ENCODE results near the gene MS4A6E.
A peak's percentile ranks its signal among the peaks of the same experiment; 100 is the strongest.

The MS4A6E gene

DNA sequence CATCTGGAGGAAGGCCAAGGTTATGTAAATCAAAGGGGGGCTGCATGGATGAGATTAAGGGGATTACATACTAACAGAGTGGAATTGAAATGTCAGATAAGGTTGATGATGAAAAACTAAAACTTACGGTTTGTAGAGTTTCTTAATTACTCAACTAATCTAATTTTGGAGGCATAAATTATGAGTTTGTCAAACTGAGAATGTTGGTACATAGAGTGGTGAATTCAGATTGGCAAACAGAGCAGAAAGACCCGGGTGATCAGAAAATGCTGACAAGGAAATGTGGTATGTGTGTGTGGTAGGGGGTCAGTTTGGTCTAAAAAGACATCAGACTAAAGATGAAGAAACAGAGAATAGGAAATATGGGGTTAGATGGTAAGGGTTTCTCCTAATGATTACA lies 11.0 kb downstream of the MS4A6E start:
- 90% methylated on average over 1 of the region's 2 CpGs for WGBS
- no peak overlapping the region for H3K27ac ChIP-seq (ENCODE audit: low read depth, low read length)
- H3K36me3 ChIP-seq (ENCODE audit: insufficient read depth, low read length), result no peaks in the 10 kb centered on the region
- H3K4me1 ChIP-seq (ENCODE audit: insufficient read depth, low read length), result no peaks in the 10 kb centered on the region
- H3K9ac ChIP-seq (ENCODE audit: low read depth, low read length), result no peak overlapping the region
- H3K27me3 ChIP-seq (ENCODE audit: insufficient read depth, low read length), result no peaks in the 10 kb centered on the region
- no peaks in the 10 kb centered on the region; the same call in 1 of the 2 replicates for H3K9me3 ChIP-seq (ENCODE audit: insufficient read depth, low read depth, low read length)
- H3K4me3 ChIP-seq (ENCODE audit: low read length), result no peak overlapping the region

DNA sequence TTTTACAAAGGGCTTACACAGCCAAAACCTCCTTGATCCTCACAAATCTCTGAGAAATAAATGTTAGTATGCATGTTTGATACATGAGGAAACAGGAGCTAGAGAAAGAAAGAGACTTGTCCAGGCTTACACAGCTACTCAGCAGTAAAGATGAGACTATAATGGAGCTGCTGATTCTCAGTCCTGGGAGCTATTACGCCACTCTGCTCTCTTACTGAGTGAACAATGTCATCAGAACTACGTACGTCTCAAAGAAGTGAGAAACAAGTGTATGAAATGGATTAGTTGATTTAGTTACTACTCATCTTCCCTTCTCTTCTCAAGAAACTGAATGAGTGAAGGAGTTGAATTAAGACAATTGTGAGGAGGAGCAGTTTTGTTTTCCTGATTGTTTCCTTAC lies 12.3 kb downstream of the MS4A6E start:
- Histone ChIP-seq H3K4me3 (ENCODE audit: low read length) (no peak overlapping the region), H3K36me3 (ENCODE audit: insufficient read depth, low read length) (no peaks in the 10 kb centered on the region), H3K9me3 (ENCODE audit: insufficient read depth, low read depth, low read length) (no peaks in the 10 kb centered on the region), H3K4me1 (ENCODE audit: insufficient read depth, low read length) (no peaks in the 10 kb centered on the region), H3K27ac (ENCODE audit: low read depth, low read length) (no peak overlapping the region), H3K9ac (ENCODE audit: low read depth, low read length) (no peak overlapping the region), H3K27me3 (ENCODE audit: insufficient read depth, low read length) (no peaks in the 10 kb centered on the region)
- WGBS, result 73% methylated on average over 3 of the region's 3 CpGs

DNA sequence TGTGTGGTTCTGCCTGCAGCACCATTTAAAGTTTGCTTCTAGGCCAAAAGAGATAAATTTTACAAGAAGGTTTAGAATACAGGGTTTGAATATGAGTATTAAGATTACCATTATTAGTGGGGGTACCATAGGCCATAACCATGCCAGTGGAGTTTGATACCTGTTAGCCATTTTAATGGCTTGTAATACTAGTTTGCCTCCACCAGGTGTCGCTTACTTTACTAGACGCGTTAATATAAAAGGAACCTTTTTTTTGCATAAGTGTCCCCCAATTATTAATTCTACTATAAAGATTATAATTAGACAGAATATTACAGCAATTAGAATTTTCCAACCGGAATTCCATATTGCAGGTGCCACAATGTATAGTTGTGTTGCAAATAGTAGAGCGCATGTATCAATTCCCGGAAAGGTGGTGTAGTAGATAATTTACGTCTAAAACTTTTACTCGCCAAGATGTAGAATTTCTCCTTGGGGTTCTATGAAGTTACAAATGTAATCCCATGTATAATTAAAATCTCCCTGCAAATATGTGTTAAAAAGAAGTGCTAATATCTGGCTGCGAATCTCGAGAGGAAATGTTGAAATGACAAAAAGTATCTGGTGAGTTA lies 16.1 kb downstream of the MS4A6E start:
- WGBS, result 68% methylated on average over 9 of the region's 10 CpGs
- Histone ChIP-seq H3K4me1 (ENCODE audit: insufficient read depth, low read length) (no peaks in the 10 kb centered on the region), H3K9ac (ENCODE audit: low read depth, low read length) (no peak overlapping the region), H3K9me3 (ENCODE audit: insufficient read depth, low read depth, low read length) (no peaks in the 10 kb centered on the region), H3K4me3 (ENCODE audit: low read length) (no peak overlapping the region), H3K27me3 (ENCODE audit: insufficient read depth, low read length) (no peaks in the 10 kb centered on the region), H3K27ac (ENCODE audit: low read depth, low read length) (no peak overlapping the region), H3K36me3 (ENCODE audit: insufficient read depth, low read length) (no peaks in the 10 kb centered on the region)

DNA sequence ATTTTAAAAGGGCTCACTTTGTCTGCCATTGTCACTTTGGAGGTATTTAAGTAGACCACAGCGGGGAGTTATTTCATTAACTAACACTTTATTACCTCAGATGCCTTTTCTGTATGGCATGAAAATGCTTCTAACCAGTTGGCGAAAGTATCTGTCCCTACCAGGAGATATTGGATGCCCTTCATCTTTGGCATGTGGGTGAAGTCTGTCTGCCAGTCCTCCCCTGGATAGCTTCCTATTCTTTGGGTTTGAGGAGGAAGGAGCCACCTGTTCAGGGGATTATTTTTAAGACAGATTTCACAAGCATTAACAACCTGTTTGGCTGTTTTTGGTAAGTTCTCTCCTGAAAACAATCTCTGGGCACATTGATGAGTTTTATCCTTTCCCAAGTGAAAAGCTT lies 17.1 kb downstream of the MS4A6E start:
- Histone ChIP-seq H3K9me3 (ENCODE audit: insufficient read depth, low read depth, low read length) (no peaks in the 10 kb centered on the region), H3K27ac (ENCODE audit: low read depth, low read length) (no peak overlapping the region), H3K4me1 (ENCODE audit: insufficient read depth, low read length) (no peaks in the 10 kb centered on the region), H3K36me3 (ENCODE audit: insufficient read depth, low read length) (no peaks in the 10 kb centered on the region), H3K4me3 (ENCODE audit: low read length) (no peak overlapping the region), H3K27me3 (ENCODE audit: insufficient read depth, low read length) (no peaks in the 10 kb centered on the region), H3K9ac (ENCODE audit: low read depth, low read length) (no peak overlapping the region)
- 96% methylated on average over 2 of the region's 2 CpGs for WGBS

DNA sequence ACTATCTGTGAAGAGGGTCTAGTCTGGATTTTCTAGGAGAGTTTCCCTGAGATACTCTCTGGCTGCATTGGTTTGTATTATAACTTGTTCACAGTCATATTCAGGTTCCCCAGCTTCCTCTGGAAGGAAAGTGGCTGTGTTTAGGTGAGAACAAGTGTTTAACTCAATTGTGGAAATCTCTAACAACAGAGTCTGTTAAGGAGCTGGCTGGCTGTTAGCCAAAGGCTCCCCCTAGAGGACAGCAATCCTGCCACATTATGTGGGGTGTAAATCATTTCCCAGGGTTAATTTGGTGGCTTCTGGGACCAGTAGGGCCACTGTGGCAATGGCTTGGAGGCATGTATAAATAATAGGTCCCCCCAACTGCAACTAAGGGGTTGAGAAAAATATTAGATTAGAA lies 18.4 kb downstream of the MS4A6E start:
- Histone ChIP-seq H3K4me3 (ENCODE audit: low read length) (no peak overlapping the region), H3K27ac (ENCODE audit: low read depth, low read length) (no peak overlapping the region), H3K9ac (ENCODE audit: low read depth, low read length) (no peak overlapping the region), H3K9me3 (ENCODE audit: insufficient read depth, low read depth, low read length) (no peaks in the 10 kb centered on the region), H3K27me3 (ENCODE audit: insufficient read depth, low read length) (no peaks in the 10 kb centered on the region), H3K4me1 (ENCODE audit: insufficient read depth, low read length) (no peaks in the 10 kb centered on the region), H3K36me3 (ENCODE audit: insufficient read depth, low read length) (no peaks in the 10 kb centered on the region)

DNA sequence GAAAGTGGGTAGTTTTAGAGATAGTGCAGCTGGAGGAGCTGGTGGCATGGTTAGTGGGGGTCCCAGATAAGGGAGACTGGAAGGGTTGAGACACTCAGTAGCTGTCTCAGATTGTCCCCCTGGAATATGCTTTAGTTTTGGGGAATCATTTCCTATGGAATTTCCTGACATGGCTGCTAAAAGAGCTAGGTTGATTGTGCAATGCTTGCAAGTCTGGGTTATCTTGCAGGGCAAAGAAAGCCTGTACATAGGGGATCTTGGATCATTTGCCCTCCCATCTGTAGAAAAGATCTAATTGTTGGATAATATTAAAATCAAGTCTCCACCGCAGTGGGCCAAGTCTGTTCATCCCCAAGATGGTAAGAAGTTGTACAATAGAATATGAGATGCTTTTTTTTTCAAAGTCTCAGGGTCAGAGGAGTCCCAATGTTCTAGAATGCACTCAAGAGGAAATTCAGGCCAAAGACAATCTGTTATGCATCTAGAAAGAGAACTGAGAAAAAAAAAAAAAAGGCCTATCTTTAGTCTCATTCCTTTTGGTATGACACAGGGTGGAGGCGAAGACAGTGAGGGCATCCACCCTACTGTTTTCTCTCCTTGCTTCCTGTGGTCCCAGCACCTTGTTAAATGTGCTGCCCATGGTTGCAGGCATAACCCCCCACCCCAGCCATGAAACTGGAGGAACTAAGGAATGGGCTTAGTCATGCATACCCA lies 20.2 kb downstream of the MS4A6E start:
- no peaks in the 10 kb centered on the region for H3K36me3 ChIP-seq (ENCODE audit: insufficient read depth, low read length)
- H3K9me3 ChIP-seq (ENCODE audit: insufficient read depth, low read depth, low read length), result 0 out of 2 replicates have a peak, but pooled peaks cover 5% of the 10 kb centered on the region
- no peaks in the 10 kb centered on the region for H3K4me1 ChIP-seq (ENCODE audit: insufficient read depth, low read length)
- WGBS, result 92% methylated on average over 2 of the region's 2 CpGs
- H3K4me3 ChIP-seq (ENCODE audit: low read length), result no peak overlapping the region
- no peaks in the 10 kb centered on the region for H3K27me3 ChIP-seq (ENCODE audit: insufficient read depth, low read length)
- no peak overlapping the region for H3K9ac ChIP-seq (ENCODE audit: low read depth, low read length)
- H3K27ac ChIP-seq (ENCODE audit: low read depth, low read length), result no peak overlapping the region

DNA sequence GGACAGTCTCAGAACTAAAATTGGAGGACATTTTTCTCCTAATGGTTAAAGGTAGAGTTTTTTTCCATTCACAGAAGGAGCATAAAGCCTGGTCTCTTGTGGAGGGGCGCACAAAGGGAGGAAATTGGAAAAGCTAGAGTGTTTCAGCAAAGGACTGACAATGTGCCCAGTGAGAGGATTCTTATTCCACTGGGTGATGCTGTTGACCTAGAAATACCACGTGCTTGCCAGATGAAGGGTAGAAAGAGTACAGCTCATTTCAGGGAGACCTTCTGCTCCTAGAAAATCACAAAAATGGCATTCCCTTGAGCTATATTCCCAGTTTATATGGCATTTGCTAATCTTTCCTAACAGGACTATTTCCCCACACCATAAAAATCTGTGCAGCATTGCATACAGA lies 21.1 kb downstream of the MS4A6E start:
- Histone ChIP-seq H3K4me3 (ENCODE audit: low read length) (no peak overlapping the region), H3K9me3 (ENCODE audit: insufficient read depth, low read depth, low read length) (0 out of 2 replicates have a peak, but pooled peaks cover 5% of the 10 kb centered on the region), H3K36me3 (ENCODE audit: insufficient read depth, low read length) (no peaks in the 10 kb centered on the region), H3K9ac (ENCODE audit: low read depth, low read length) (no peak overlapping the region), H3K27me3 (ENCODE audit: insufficient read depth, low read length) (no peaks in the 10 kb centered on the region), H3K27ac (ENCODE audit: low read depth, low read length) (no peak overlapping the region), H3K4me1 (ENCODE audit: insufficient read depth, low read length) (no peaks in the 10 kb centered on the region)
- 75% methylated on average over 2 of the region's 2 CpGs for WGBS

DNA sequence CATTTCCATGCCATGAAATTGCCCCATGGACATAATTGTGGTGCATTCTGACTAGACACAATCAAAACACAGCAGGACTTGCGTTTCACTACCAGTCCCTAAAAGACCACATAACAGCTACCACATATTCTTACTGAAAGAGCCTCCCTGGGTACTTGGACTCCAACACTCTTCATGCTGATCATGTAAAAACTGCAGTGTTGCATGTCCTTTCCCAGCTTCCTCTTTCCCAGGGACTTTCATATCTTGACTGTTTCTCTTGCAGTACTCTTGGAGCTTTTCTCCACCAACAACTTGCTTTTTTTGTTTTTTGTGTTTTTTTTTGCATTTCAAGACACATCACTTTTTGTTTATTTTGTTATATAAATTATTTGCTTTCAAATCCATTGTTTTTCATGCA lies 22.9 kb downstream of the MS4A6E start:
- Histone ChIP-seq H3K27me3 (ENCODE audit: insufficient read depth, low read length) (no peaks in the 10 kb centered on the region), H3K27ac (ENCODE audit: low read depth, low read length) (no peak overlapping the region)
- 93% methylated on average over 1 of the region's 1 CpG for WGBS

DNA sequence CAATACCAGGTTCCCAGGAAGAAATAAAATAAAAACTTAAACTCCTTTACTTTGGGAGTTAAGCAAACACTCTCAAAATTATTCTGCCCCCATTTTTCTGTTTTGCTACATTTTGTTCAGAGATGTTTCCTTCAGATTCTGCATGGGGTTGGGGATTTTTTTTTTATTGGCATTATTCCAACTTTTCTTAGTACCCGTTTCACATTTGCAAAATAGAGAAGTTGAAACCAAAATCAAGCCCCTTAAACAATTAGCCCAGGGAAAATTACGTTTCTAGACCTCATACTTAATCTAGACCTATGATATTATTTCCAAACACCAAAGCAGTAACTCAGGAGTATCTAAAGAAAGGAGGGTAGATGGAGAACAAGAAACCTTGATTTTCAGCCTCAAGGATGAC lies 30.7 kb downstream of the MS4A6E start:
- H3K4me3 ChIP-seq (ENCODE audit: low read length), result no peak overlapping the region
- H3K27ac ChIP-seq (ENCODE audit: low read depth, low read length), result no peak overlapping the region
- H3K9me3 ChIP-seq (ENCODE audit: insufficient read depth, low read depth, low read length), result peaks cover 44% of the 10 kb centered on the region
- H3K36me3 ChIP-seq (ENCODE audit: insufficient read depth, low read length), result no peaks in the 10 kb centered on the region
- H3K9ac ChIP-seq (ENCODE audit: low read depth, low read length), result no peak overlapping the region
- H3K27me3 ChIP-seq (ENCODE audit: insufficient read depth, low read length), result no peaks in the 10 kb centered on the region
- no peaks in the 10 kb centered on the region for H3K4me1 ChIP-seq (ENCODE audit: insufficient read depth, low read length)
- WGBS, result 92% methylated on average over 2 of the region's 2 CpGs

More for the DNA sequence above, 22.9 kb downstream of the MS4A6E start:
- Histone ChIP-seq H3K4me3 (ENCODE audit: low read length) (no peak overlapping the region), H3K9ac (ENCODE audit: low read depth, low read length) (no peak overlapping the region), H3K4me1 (ENCODE audit: insufficient read depth, low read length) (no peaks in the 10 kb centered on the region), H3K36me3 (ENCODE audit: insufficient read depth, low read length) (no peaks in the 10 kb centered on the region), H3K9me3 (ENCODE audit: insufficient read depth, low read depth, low read length) (peaks cover 13% of the 10 kb centered on the region)

DNA sequence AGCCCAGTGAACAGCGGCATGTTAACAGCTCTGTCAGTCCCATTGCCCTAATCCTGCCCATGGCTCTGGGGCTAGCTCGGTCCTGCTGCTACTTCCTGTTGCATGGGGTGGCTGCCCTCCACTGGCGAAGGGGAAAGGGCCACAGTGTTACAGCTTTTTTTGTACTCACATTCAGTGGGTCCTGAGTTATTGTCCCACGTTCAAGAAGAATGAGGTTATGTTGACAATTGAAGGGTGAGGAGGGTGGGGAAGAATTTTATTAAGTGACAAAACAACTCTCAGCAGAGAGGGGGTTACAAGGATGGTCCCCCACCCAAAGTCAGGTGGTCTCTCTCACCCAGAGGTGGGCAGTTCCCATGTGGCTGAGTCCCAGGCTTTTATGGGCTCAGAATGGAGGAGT lies 33.6 kb downstream of the MS4A6E start:
- no peaks in the 10 kb centered on the region for H3K27me3 ChIP-seq (ENCODE audit: insufficient read depth, low read length)
- 93% methylated on average over 4 of the region's 4 CpGs for WGBS
- H3K4me1 ChIP-seq (ENCODE audit: insufficient read depth, low read length), result peaks cover 10% of the 10 kb centered on the region
- no peaks in the 10 kb centered on the region for H3K36me3 ChIP-seq (ENCODE audit: insufficient read depth, low read length)
- H3K9me3 ChIP-seq (ENCODE audit: insufficient read depth, low read depth, low read length), result peaks cover 32% of the 10 kb centered on the region
- H3K27ac ChIP-seq (ENCODE audit: low read depth, low read length), result no peak overlapping the region
- H3K4me3 ChIP-seq (ENCODE audit: low read length), result peak overlapping the region; percentile 16; the same call in 1 of the 2 replicates
- no peak overlapping the region for H3K9ac ChIP-seq (ENCODE audit: low read depth, low read length)

DNA sequence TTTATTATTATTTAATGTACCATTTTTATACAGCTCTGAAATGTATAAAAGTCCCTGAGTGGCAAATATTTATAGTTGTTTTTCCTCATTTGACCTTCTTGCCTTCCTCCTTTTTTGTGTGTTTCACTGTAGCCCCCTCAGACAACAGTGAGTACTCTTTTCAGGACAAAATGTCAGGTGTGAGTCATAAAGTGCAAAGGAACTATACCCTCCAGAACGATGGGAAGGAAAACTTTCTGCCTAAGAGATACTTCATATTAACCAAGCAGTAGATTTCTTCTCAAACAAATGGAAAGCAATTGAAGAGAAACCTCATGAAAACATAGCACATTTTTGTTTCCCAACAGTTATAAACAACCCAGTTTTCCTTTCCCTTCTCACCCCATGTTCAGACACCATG lies 35.2 kb downstream of the MS4A6E start:
- H3K36me3 ChIP-seq (ENCODE audit: insufficient read depth, low read length), result no peaks in the 10 kb centered on the region
- H3K4me1 ChIP-seq (ENCODE audit: insufficient read depth, low read length), result peaks cover 13% of the 10 kb centered on the region
- peaks cover 28% of the 10 kb centered on the region for H3K9me3 ChIP-seq (ENCODE audit: insufficient read depth, low read depth, low read length)
- no peaks in the 10 kb centered on the region for H3K27me3 ChIP-seq (ENCODE audit: insufficient read depth, low read length)
- WGBS, result 94% methylated on average over 1 of the region's 1 CpG
- no peak overlapping the region for H3K27ac ChIP-seq (ENCODE audit: low read depth, low read length)
- no peak overlapping the region for H3K9ac ChIP-seq (ENCODE audit: low read depth, low read length)
- H3K4me3 ChIP-seq (ENCODE audit: low read length), result no peak overlapping the region

All from HUES64 (cell line).